ENCODE data around the gene POLE.

Gene POLE

DNA sequence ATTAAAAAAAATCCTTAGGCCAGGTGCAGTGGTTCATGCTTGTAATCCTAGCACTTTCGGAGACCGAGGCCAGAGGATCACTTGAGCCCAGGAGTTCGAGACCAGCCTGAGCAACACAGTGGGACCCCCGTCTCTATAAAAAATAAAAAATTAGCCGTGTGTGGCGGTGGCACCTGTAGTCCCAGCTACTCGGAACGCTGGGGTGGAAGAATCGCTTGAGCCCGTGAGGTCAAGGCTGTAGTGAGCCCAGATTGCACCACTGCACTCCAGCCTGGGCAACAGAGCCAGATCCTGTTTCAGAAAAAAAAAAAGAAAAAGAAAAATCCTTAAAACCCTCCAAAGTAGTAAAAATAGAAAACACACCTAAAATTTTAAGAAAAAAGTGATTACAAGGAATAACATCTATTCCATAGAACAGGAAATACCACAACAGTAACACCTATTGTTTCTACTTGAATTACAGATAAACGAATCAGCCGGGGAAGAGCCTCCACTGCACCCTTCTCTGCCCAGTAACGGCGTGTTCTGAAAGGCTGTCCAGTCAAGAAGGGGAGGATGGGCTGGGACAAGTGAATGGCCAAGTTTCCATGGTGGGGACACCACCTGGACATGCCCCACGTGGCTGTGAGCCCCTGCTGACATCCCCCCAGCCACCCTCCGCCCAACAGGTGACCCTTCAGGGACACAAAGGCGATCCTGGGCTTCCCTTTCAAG lies 17.8 kb downstream of the POLE start:
- no peaks in the 10 kb centered on the region for H3K27me3 ChIP-seq (ENCODE audit: control insufficient read depth, insufficient read depth, low read length)
- no peak overlapping the region for H3K4me3 ChIP-seq (ENCODE audit: low read length)
- no peak overlapping the region for H3K9ac ChIP-seq (ENCODE audit: low read length)
- H3K9me3 ChIP-seq (ENCODE audit: control insufficient read depth, low read length): no peaks in the 10 kb centered on the region
- H3K36me3 ChIP-seq (ENCODE audit: control insufficient read depth, insufficient read depth, low read length): no peaks in the 10 kb centered on the region
- H3K4me1 ChIP-seq (ENCODE audit: control insufficient read depth, insufficient read depth, low read length): no peaks in the 10 kb centered on the region

DNA sequence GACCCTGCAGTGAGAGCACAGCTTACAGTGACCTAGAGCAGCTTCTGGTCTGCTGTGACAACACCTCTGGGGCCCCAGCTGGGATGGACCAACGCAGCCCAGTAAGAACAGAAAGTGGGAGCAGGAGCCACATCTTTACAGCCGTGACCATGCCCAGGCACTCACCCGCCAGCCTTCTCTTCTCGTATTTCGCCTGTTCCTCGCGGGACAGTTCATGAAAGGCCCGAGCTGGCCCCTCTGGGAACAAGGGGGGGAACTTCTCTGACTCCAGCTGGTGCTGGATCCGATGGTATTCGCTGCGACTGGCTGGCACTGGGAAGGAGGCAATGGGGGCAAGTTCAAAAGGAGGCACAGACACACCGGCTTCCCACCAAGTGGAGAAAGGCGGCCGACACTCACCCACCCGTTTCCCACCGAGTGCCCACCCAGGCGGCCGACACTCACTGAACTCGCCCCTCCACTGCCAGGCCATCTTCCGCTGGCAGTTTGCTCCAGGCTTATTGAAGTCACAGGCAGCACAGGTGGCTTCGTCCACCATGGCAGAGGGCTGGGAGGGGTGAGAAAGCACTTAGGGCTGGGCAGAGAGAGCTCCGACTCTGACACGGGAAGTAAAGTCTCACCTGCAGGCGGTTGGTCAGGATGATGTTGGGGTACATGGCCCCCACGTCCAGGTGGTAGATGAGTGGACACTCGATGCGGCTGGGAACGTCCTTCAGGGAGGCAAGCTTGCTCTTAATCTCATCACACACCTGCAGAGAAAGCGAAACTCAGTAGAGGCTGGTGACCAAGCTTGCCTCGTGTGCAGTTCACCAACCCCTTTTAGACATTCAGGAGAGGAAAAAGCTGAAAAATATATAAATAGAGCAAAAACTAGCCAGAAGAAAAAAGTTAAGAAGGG lies 18.7 kb downstream of the POLE start:
- H3K27me3 ChIP-seq (ENCODE audit: control insufficient read depth, insufficient read depth, low read length): no peaks in the 10 kb centered on the region
- H3K9me3 ChIP-seq (ENCODE audit: control insufficient read depth, low read length): no peaks in the 10 kb centered on the region
- no peaks in the 10 kb centered on the region for H3K4me1 ChIP-seq (ENCODE audit: control insufficient read depth, insufficient read depth, low read length)
- no peak overlapping the region for H3K9ac ChIP-seq (ENCODE audit: low read length)
- no peaks in the 10 kb centered on the region for H3K36me3 ChIP-seq (ENCODE audit: control insufficient read depth, insufficient read depth, low read length)
- no peak overlapping the region for H3K4me3 ChIP-seq (ENCODE audit: low read length)

DNA sequence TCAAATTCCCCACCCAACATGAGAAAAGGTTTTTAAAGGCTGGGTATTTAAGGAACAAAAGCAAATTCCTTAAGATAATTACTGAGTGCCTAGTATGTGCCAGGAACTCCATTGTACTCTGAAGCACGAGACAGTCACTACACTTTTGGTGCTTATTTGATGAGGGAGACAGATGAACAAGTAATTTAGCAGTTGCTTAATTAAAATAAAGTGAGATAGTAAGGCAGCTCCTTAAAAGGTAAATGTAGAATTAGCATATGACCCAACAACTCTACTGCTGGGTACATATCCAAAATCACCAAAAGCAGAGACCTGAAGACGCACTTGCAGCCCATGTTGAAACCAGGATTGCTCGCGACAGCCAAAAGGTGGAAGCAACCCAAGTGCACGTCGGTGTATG lies 21.3 kb downstream of the POLE start:
- Histone ChIP-seq H3K36me3 (ENCODE audit: control insufficient read depth, insufficient read depth, low read length) (peaks cover 6% of the 10 kb centered on the region), H3K4me1 (ENCODE audit: control insufficient read depth, insufficient read depth, low read length) (no peaks in the 10 kb centered on the region), H3K9ac (ENCODE audit: low read length) (no peak overlapping the region), H3K9me3 (ENCODE audit: control insufficient read depth, low read length) (no peaks in the 10 kb centered on the region), H3K4me3 (ENCODE audit: low read length) (no peak overlapping the region), H3K27me3 (ENCODE audit: control insufficient read depth, insufficient read depth, low read length) (no peaks in the 10 kb centered on the region)

DNA sequence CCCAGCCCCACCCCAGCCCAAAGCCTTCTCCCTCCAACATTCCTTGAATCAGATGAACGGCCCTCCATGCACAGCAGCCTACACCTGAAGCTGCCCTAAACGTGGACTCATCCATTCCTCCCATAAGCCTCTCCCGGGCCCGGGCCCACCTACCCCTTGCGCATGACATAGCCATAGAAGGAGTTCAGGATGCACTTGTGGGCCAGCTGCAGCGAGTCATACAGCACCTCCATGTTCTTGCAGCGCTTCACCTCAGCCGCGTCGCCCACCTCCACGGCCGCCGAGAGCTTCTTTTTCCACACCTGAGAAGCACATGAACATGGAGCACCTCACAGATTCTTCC lies 22.0 kb downstream of the POLE start:
- Histone ChIP-seq H3K4me1 (ENCODE audit: control insufficient read depth, insufficient read depth, low read length) (no peaks in the 10 kb centered on the region), H3K4me3 (ENCODE audit: low read length) (no peak overlapping the region), H3K9ac (ENCODE audit: low read length) (no peak overlapping the region), H3K9me3 (ENCODE audit: control insufficient read depth, low read length) (no peaks in the 10 kb centered on the region), H3K36me3 (ENCODE audit: control insufficient read depth, insufficient read depth, low read length) (peaks cover 10% of the 10 kb centered on the region), H3K27me3 (ENCODE audit: control insufficient read depth, insufficient read depth, low read length) (no peaks in the 10 kb centered on the region)

DNA sequence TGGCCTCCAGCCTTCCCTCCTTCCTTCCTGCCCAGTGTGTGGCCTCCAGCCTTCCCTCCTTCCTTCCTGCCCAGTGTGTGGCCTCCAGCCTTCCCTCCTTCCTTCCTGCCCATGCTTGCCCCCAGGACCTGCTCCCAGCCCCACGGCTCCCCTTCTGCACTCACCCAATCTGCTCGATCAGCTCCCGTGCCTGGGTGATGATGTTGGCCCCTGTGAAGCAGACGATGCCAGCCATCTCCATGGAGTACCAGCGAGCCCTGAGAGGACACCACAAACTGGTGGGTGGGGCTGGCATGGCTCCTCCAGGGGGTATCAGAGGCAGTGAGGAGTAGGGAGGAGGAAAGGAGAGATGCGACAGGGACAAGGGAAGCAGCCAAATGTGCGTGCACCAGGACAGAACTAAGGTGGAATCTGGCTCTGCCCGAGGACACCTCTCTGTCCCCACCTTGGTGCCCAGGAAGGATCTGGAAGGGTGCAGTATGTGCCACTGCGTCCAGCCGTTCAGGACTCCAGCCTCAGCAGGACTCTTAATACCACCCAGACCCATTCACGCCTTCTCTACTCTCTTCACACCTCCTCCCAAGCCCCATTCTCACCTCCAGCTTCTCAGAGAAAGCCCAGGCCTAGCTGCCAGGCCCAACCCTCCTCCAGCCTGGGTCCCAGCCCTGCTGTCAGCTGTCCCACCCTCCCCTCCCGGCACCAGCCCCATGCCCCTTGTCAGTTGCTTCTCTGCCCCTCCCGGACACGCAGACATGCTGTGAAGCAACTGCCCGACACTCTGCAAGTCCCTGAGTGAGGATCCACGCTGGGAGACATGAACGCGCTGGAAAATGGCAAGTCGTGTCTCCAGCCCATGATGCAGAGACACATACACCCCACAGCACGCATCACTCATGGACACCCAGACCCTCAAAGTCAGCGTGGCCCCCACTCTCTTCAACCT lies 22.7 kb downstream of the POLE start:
- Histone ChIP-seq H3K27me3 (ENCODE audit: control insufficient read depth, insufficient read depth, low read length) (no peaks in the 10 kb centered on the region), H3K36me3 (ENCODE audit: control insufficient read depth, insufficient read depth, low read length) (peaks cover 10% of the 10 kb centered on the region), H3K4me3 (ENCODE audit: low read length) (no peak overlapping the region), H3K9me3 (ENCODE audit: control insufficient read depth, low read length) (no peaks in the 10 kb centered on the region), H3K9ac (ENCODE audit: low read length) (no peak overlapping the region), H3K4me1 (ENCODE audit: control insufficient read depth, insufficient read depth, low read length) (no peaks in the 10 kb centered on the region)

DNA sequence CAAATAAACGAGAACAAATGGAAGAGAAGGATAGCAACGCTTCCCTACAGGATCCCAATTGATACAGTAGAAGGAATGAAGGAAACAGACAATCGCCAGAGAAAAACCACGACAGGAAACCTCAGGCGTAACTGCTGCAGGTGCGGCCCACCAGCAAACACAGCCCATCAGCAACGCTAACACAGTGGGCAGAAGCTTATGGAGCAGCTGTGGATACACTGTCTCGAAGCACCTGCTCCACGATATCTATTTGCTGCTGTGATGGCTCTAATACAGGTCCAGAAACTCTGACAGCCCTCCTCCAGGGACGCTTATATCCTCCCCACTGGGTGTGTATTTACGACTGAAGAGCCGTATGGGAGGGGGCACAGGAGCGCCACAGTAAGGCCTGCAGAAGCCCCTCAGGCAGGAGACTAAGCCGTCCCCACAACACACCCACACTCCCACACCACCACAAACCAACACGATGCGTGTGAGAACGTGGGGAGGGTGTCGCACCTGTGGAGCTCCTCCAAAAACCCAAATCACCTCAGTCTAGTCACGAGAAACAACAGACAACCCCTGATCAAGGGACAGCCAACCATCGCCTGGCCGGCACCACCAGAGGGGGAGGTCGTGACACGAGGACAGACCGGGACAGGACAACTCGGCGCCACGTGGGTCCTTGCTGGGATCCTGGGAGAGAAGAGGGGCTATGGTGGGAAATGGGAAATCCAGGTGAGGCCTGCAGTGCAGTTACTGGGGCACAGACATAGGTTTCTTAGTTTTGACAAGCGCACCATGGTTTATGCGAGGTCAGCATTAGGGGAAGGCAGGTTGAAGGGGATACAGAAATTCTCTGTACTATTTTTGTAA lies 24.0 kb downstream of the POLE start:
- Histone ChIP-seq H3K27me3 (ENCODE audit: control insufficient read depth, insufficient read depth, low read length) (no peaks in the 10 kb centered on the region), H3K4me3 (ENCODE audit: low read length) (no peak overlapping the region), H3K9ac (ENCODE audit: low read length) (no peak overlapping the region), H3K9me3 (ENCODE audit: control insufficient read depth, low read length) (no peaks in the 10 kb centered on the region), H3K4me1 (ENCODE audit: control insufficient read depth, insufficient read depth, low read length) (no peaks in the 10 kb centered on the region), H3K36me3 (ENCODE audit: control insufficient read depth, insufficient read depth, low read length) (peaks cover 10% of the 10 kb centered on the region)

DNA sequence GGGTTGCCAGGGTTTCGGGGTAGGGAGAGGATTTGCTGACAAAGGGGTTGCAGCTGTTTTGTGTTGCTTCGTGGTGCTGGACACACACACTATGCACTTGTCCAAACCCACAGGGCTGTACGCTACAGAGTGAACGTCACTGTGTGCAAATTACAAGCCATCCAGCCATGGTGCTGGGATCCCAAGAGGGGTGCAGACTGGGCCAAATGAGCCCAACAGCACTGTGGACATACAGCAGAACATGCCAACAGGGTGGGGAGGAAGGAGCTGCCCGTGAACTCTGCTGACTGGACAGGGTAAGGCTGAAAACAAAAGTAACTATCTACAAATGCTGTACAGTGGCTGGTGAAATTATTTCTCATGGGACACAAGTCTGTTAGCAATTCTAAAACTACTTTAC lies 25.2 kb downstream of the POLE start:
- Histone ChIP-seq H3K27me3 (ENCODE audit: control insufficient read depth, insufficient read depth, low read length) (no peaks in the 10 kb centered on the region), H3K4me3 (ENCODE audit: low read length) (no peak overlapping the region), H3K9ac (ENCODE audit: low read length) (no peak overlapping the region), H3K9me3 (ENCODE audit: control insufficient read depth, low read length) (no peaks in the 10 kb centered on the region), H3K4me1 (ENCODE audit: control insufficient read depth, insufficient read depth, low read length) (no peaks in the 10 kb centered on the region), H3K36me3 (ENCODE audit: control insufficient read depth, insufficient read depth, low read length) (peaks cover 10% of the 10 kb centered on the region)

DNA sequence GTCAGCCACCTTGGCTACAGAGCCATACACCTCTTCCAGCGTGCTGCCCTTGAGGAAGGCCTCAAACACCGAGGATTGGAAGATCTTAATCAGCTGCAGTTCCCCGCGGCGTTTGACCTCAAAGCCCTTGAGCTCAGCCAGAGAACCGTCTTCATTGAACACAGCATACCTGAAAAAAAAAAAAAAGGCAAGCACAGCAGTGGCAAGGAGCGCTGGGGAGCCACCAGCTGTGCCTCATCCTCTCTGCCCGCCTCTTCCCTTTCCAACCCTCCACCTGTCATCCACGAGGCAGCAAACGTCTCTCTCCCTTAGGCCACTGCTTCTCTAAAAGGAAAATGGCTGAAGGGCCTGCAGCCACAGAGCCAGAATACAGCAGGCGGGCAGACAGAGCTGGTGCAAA lies 26.1 kb downstream of the POLE start:
- Histone ChIP-seq H3K9me3 (ENCODE audit: control insufficient read depth, low read length) (no peaks in the 10 kb centered on the region), H3K4me3 (ENCODE audit: low read length) (no peak overlapping the region), H3K9ac (ENCODE audit: low read length) (no peak overlapping the region), H3K27me3 (ENCODE audit: control insufficient read depth, insufficient read depth, low read length) (no peaks in the 10 kb centered on the region), H3K36me3 (ENCODE audit: control insufficient read depth, insufficient read depth, low read length) (peaks cover 13% of the 10 kb centered on the region), H3K4me1 (ENCODE audit: control insufficient read depth, insufficient read depth, low read length) (no peaks in the 10 kb centered on the region)

DNA sequence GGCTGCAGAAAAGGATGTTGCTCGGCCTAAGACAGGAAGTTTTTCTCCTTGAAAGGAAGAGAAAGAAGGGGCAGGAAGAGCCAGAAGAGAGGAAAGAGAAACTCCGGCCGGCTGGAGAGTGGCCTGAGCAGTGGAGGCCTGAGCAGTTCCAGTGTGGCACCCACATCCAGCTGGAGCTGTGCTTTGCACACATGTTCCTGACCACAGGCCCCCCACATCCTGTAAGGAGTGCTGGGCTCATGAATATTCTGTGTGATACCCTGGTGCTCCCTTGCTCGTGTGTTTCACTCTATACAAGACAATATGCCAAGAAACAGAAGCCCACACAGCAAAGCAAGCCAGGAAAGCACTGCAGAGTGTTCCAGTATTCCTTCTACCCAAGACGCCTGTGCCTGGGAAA lies 27.1 kb downstream of the POLE start:
- Histone ChIP-seq H3K27me3 (ENCODE audit: control insufficient read depth, insufficient read depth, low read length) (no peaks in the 10 kb centered on the region), H3K36me3 (ENCODE audit: control insufficient read depth, insufficient read depth, low read length) (peaks cover 13% of the 10 kb centered on the region), H3K4me3 (ENCODE audit: low read length) (no peak overlapping the region), H3K4me1 (ENCODE audit: control insufficient read depth, insufficient read depth, low read length) (no peaks in the 10 kb centered on the region), H3K9me3 (ENCODE audit: control insufficient read depth, low read length) (no peaks in the 10 kb centered on the region), H3K9ac (ENCODE audit: low read length) (no peak overlapping the region)

DNA sequence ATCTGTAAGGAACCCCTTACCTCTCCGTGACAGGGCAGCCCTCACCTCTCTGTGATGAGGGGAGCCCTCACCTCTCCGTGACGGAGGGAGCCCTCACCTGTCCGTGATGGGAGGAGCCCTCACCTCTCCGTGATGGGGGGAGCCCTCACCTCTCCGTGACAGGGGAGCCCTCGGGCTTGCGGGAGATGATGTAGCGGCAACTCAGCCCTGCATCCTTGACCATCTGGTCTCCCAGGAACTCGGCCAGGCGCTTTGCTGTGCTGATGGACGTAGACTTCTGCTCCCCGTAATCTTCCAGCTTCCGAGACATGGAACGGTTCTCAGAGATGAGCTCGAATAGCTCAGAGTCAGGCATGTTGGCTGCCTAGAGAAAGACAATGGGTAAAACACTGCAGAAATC lies 28.0 kb downstream of the POLE start:
- no peaks in the 10 kb centered on the region for H3K4me1 ChIP-seq (ENCODE audit: control insufficient read depth, insufficient read depth, low read length)
- H3K36me3 ChIP-seq (ENCODE audit: control insufficient read depth, insufficient read depth, low read length): peaks cover 13% of the 10 kb centered on the region
- no peak overlapping the region for H3K9ac ChIP-seq (ENCODE audit: low read length)
- H3K4me3 ChIP-seq (ENCODE audit: low read length): no peak overlapping the region
- H3K9me3 ChIP-seq (ENCODE audit: control insufficient read depth, low read length): no peaks in the 10 kb centered on the region
- no peaks in the 10 kb centered on the region for H3K27me3 ChIP-seq (ENCODE audit: control insufficient read depth, insufficient read depth, low read length)

DNA sequence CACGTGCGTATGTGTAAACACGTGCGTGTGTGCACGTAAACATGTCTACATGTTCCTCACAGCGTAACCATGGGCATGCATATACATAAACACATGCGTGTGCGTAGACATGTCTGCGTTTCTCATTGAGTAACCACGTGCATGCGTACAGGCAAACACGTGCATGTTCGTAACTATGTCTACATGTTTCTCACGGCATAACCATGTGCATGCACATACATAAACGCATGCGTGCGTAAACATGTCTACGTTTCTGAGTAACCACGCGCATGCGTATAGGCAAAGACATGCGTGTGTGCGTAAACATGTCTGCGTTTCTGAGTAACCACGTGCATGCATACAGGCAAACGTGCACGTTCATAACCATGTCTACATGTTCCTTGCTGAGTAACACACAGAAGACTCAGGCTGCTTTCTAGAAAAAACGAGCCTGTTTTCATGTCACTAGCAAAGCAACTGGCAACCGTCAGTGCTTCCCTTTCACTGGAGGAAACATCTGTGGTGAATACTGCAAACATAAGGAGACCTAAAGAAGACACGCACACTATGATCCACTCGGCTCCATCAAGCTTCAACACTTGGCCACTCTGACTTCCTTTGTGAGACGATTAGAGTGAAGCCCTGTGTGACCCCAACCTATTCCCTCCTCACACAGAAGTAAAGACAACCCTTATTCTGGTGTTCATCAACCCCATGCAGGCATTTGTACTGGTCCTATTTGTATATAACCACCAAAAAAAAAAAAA lies 28.8 kb downstream of the POLE start:
- H3K4me1 ChIP-seq (ENCODE audit: control insufficient read depth, insufficient read depth, low read length): no peaks in the 10 kb centered on the region
- no peaks in the 10 kb centered on the region for H3K9me3 ChIP-seq (ENCODE audit: control insufficient read depth, low read length)
- H3K36me3 ChIP-seq (ENCODE audit: control insufficient read depth, insufficient read depth, low read length): peaks cover 13% of the 10 kb centered on the region
- H3K9ac ChIP-seq (ENCODE audit: low read length): no peak overlapping the region
- H3K4me3 ChIP-seq (ENCODE audit: low read length): no peak overlapping the region
- H3K27me3 ChIP-seq (ENCODE audit: control insufficient read depth, insufficient read depth, low read length): no peaks in the 10 kb centered on the region
